Stimulated activated CD4-positive, alpha-beta T cell treated with anti-CD3 and anti-CD28 coated beads, Interleukin-4, amount 100 ng/mL, for 48 hours (primary cell): ENCODE data around the gene ZC3HAV1.

Source experiments
- DNase-seq, 2 donors: peaks; one replicate each; pipeline ENCODE4 v3.0.0-alpha.2; 2020; ENCODE audit warnings: low read depth in 2 of 2

Gene ZC3HAV1

DNA sequence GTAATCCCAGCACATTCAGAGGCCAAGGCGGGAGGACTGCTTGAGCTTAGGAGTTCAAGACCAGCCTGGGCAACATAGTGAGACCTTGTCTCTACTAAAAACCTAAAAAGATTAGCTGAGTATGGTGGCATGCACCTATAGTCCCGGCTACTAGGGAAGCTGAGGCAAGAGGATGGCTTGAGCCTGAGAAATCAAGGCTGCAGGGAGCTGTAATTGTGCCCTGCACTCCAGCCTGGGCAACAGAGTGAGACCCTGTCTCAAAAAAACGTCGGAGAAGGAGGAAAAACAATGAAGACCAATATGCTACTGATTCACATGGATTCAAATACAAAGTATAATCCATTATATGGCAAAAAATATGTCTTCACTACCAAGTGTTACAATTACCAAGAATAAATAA, 87.2 kb downstream of the ZC3HAV1 start:
- no peak for DNase-seq

- DNase-seq, result no peak
Measured at GRCh38 chr7:139018910-139019309, 90.6 kb downstream of the ZC3HAV1 start.

DNA sequence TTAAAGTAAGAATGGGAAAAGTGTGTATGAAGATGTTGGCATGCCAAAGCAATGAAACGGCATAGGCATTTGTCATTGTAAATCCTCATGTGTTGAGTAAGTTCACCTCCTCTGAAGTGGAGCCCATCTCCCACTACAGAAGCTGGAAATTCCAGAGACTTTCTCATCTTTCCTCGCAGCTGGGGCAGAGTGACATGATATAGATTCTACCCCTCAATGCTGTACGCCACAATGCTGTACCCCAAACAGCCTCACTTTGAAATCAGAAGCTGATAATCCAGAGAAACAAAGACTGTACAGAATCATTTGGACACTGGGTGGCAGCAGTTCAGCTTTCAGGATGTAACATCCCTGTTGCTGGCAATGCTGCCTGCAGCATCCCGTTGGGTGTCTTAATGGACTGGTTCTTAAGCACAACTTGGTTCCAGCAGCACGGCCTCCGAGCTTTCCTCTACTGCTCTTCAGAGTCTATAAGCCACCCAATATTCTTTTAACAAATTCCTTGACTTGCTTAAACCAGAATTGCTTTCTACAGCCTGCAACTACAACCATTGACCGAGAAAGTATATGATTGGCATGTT, 92.5 kb downstream of the ZC3HAV1 start:
- peak; percentile 27 to 54 for DNase-seq

- DNase-seq, result no peak
Measured at GRCh38 chr7:139011373-139011772, 98.1 kb downstream of the ZC3HAV1 start.

DNA sequence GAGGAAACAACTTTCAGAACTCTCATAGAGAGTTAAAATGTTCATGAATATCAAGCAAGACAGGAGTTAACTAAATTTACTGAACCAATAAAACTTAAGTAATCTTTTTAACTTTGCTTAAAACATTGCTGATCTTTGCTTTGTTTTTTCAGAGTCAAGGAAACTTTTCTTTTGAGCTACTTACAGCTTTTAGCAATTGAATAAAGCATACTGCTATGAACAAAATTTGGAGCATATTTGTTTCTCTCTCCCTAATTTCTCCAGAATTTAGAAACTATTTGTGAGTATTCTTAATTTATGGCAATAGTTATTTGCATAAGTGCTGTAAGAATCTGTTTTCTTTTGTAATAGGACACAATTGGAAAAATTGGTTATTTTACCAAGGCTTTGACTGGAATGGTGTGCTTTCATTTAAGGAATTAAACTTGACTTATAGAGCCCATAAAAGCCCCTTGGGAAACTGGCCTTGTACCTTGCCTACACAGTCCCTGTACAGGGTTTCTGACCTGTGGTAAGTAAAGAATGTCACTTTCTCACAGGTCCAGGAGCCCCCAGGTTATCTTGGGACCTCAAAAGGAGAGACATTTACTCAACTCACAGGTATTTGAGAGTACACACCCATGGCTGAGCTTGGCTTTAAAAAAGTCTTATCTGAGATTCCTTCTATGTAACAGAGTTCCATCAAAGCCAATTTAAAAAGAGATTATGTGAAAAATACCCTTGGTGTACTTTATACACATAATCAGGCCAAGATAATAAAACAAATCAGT, 105.0 kb downstream of the ZC3HAV1 start:
- no peak for DNase-seq

DNA sequence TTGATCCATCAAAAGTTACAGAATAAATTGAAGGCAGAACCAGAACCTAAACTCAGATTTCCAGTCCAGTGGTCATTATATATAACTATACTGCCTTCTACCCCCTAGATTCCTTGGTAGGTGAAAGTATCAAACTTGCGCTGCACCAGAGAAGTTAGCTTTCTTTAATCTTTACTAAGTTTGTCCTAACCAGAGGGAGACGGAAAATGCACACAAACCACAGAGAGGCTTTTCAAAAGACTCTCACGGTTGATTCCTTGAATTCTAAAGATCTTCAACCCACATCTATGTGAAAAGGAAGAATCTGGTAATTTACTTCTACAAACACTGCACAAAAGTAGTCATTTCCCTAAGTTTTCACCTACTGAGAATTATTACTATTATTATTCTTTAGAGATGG, 110.1 kb downstream of the ZC3HAV1 start:
- no peak for DNase-seq
